Measurements from ENCODE around the gene SLC25A48.

DNA sequence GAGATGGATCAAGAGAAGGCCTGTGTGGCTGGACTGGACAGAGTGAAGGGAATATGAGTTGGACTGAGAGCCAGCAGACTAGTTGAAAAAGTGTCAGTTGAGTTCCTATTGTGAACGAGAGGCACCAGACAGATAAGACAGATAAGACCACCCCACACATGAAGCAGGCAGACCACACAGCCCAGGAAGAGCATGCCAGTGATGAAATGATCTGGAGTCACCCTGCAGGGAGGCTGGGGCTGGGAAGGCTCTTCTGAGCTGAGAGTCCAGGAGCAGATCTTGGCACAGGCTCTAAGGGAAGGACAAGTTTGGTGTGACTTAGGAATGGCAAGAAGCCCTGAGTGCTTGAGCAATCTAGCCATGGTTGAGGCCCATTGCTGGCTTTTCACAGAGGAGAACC lies 10.6 kb upstream of the SLC25A48 start:
- TF ChIP-seq, protein P1, sequence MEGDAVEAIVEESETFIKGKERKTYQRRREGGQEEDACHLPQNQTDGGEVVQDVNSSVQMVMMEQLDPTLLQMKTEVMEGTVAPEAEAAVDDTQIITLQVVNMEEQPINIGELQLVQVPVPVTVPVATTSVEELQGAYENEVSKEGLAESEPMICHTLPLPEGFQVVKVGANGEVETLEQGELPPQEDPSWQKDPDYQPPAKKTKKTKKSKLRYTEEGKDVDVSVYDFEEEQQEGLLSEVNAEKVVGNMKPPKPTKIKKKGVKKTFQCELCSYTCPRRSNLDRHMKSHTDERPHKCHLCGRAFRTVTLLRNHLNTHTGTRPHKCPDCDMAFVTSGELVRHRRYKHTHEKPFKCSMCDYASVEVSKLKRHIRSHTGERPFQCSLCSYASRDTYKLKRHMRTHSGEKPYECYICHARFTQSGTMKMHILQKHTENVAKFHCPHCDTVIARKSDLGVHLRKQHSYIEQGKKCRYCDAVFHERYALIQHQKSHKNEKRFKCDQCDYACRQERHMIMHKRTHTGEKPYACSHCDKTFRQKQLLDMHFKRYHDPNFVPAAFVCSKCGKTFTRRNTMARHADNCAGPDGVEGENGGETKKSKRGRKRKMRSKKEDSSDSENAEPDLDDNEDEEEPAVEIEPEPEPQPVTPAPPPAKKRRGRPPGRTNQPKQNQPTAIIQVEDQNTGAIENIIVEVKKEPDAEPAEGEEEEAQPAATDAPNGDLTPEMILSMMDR (conservative IDR thresholded peaks at IDR 0.05 in 1 of 2, IDR thresholded peaks at IDR 0.05 in 1 of 2; ENCODE audit: low read depth in 1 of 2, low read length in 2 of 2), result no peak
- TF ChIP-seq EZH2 (IDR thresholded peaks at IDR 0.05; ENCODE audit: low read length, missing control alignments), result no peak

Measured in fibroblast of lung (primary cell).